ENCODE data around the gene LLGL2.
A peak's percentile ranks its signal among the peaks of the same experiment; 100 is the strongest.
"Not testable (repeated sequence)": the region's sequence is repeated elsewhere in the genome, so short reads cannot be mapped to it uniquely, and the experiment has no call there.

The LLGL2 gene

GRCh38 chr17:75518983-75519537 lies 6.4 kb upstream of the LLGL2 start:
- Histone ChIP-seq H3K9me3 (replicated peaks; ENCODE audit: low read length) (no peaks in the 10 kb centered on the region), H3K4me2 (ENCODE audit: low read length) (no peak overlapping the region), H3K4me1 (ENCODE audit: control insufficient read depth, insufficient read depth, low read length) (peaks cover 14% of the 10 kb centered on the region), H3K36me3 (ENCODE audit: insufficient read depth, low read length) (peaks cover 4% of the 10 kb centered on the region), H3K27me3 (ENCODE audit: control insufficient read depth, insufficient read depth, low read length) (no peaks in the 10 kb centered on the region), H3K9ac (ENCODE audit: low read depth, low read length) (no peak overlapping the region), H3K4me3 (ENCODE audit: low read length) (no peak overlapping the region)

- H3K9me3 ChIP-seq (replicated peaks; ENCODE audit: low read length); H3K36me3 ChIP-seq (ENCODE audit: insufficient read depth, low read length); H3K4me2 ChIP-seq (ENCODE audit: low read length); H3K27me3 ChIP-seq (ENCODE audit: control insufficient read depth, insufficient read depth, low read length); H3K4me3 ChIP-seq (ENCODE audit: low read length); H3K9ac ChIP-seq (ENCODE audit: low read depth, low read length): not testable (repeated sequence)
- peaks cover 12% of the 10 kb centered on the region for H3K4me1 ChIP-seq (ENCODE audit: control insufficient read depth, insufficient read depth, low read length)
These were observed 5.1 kb upstream of the LLGL2 start for GRCh38 chr17:75520413-75520812.

GRCh38 chr17:75521290-75521689 lies 4.2 kb upstream of the LLGL2 start:
- Histone ChIP-seq H3K9me3 (replicated peaks; ENCODE audit: low read length) (no peaks in the 10 kb centered on the region), H3K4me1 (ENCODE audit: control insufficient read depth, insufficient read depth, low read length) (peaks cover 17% of the 10 kb centered on the region), H3K27me3 (ENCODE audit: control insufficient read depth, insufficient read depth, low read length) (peaks cover 6% of the 10 kb centered on the region), H3K4me3 (ENCODE audit: low read length) (no peak overlapping the region), H3K9ac (ENCODE audit: low read depth, low read length) (no peak overlapping the region), H3K36me3 (ENCODE audit: insufficient read depth, low read length) (peaks cover 4% of the 10 kb centered on the region), H3K4me2 (ENCODE audit: low read length) (no peak overlapping the region)

- Histone ChIP-seq H3K4me1 (ENCODE audit: control insufficient read depth, insufficient read depth, low read length) (peaks cover 15% of the 10 kb centered on the region), H3K4me2 (ENCODE audit: low read length) (no peak overlapping the region), H3K9ac (ENCODE audit: low read depth, low read length) (no peak overlapping the region), H3K4me3 (ENCODE audit: low read length) (no peak overlapping the region), H3K36me3 (ENCODE audit: insufficient read depth, low read length) (peaks cover 4% of the 10 kb centered on the region), H3K9me3 (replicated peaks; ENCODE audit: low read length) (no peaks in the 10 kb centered on the region), H3K27me3 (ENCODE audit: control insufficient read depth, insufficient read depth, low read length) (peaks cover 13% of the 10 kb centered on the region)
These were observed 3.4 kb upstream of the LLGL2 start for GRCh38 chr17:75521951-75522727.

- Histone ChIP-seq H3K4me3 (ENCODE audit: low read length) (no peak overlapping the region), H3K4me2 (ENCODE audit: low read length) (no peak overlapping the region), H3K36me3 (ENCODE audit: insufficient read depth, low read length) (peaks cover 4% of the 10 kb centered on the region), H3K4me1 (ENCODE audit: control insufficient read depth, insufficient read depth, low read length) (peaks cover 10% of the 10 kb centered on the region), H3K27me3 (ENCODE audit: control insufficient read depth, insufficient read depth, low read length) (peaks cover 15% of the 10 kb centered on the region), H3K9ac (ENCODE audit: low read depth, low read length) (no peak overlapping the region), H3K9me3 (replicated peaks; ENCODE audit: low read length) (no peaks in the 10 kb centered on the region)
These were observed 1.9 kb upstream of the LLGL2 start for GRCh38 chr17:75523647-75524046.

- Histone ChIP-seq H3K4me2 (ENCODE audit: low read length) (peak overlapping the region; percentile 92), H3K9me3 (replicated peaks; ENCODE audit: low read length) (no peaks in the 10 kb centered on the region), H3K27me3 (ENCODE audit: control insufficient read depth, insufficient read depth, low read length) (peaks cover 15% of the 10 kb centered on the region), H3K9ac (ENCODE audit: low read depth, low read length) (no peak overlapping the region), H3K36me3 (ENCODE audit: insufficient read depth, low read length) (peaks cover 4% of the 10 kb centered on the region), H3K4me3 (ENCODE audit: low read length) (no peak overlapping the region), H3K4me1 (ENCODE audit: control insufficient read depth, insufficient read depth, low read length) (peaks cover 10% of the 10 kb centered on the region)
These were observed 1.1 kb upstream of the LLGL2 start for GRCh38 chr17:75524269-75524969.

GRCh38 chr17:75525806-75526554 lies 483 bp downstream of the LLGL2 start:
- peaks cover 4% of the 10 kb centered on the region for H3K36me3 ChIP-seq (ENCODE audit: insufficient read depth, low read length)
- no peak overlapping the region for H3K9ac ChIP-seq (ENCODE audit: low read depth, low read length)
- H3K4me1 ChIP-seq (ENCODE audit: control insufficient read depth, insufficient read depth, low read length): peaks cover 10% of the 10 kb centered on the region
- H3K27me3 ChIP-seq (ENCODE audit: control insufficient read depth, insufficient read depth, low read length): peaks cover 15% of the 10 kb centered on the region
- H3K4me2 ChIP-seq (ENCODE audit: low read length): peak overlapping the region; percentile 92
- H3K4me3 ChIP-seq (ENCODE audit: low read length): peak overlapping the region; percentile 67
- no peaks in the 10 kb centered on the region for H3K9me3 ChIP-seq (replicated peaks; ENCODE audit: low read length)

GRCh38 chr17:75526555-75527270 lies 1.2 kb downstream of the LLGL2 start:
- Histone ChIP-seq H3K36me3 (ENCODE audit: insufficient read depth, low read length) (peaks cover 4% of the 10 kb centered on the region), H3K4me2 (ENCODE audit: low read length) (no peak overlapping the region), H3K4me1 (ENCODE audit: control insufficient read depth, insufficient read depth, low read length) (peaks cover 14% of the 10 kb centered on the region), H3K27me3 (ENCODE audit: control insufficient read depth, insufficient read depth, low read length) (peaks cover 18% of the 10 kb centered on the region), H3K9ac (ENCODE audit: low read depth, low read length) (no peak overlapping the region), H3K9me3 (replicated peaks; ENCODE audit: low read length) (no peaks in the 10 kb centered on the region), H3K4me3 (ENCODE audit: low read length) (no peak overlapping the region)

- Histone ChIP-seq H3K9ac (ENCODE audit: low read depth, low read length) (no peak overlapping the region), H3K9me3 (replicated peaks; ENCODE audit: low read length) (no peaks in the 10 kb centered on the region), H3K4me3 (ENCODE audit: low read length) (no peak overlapping the region), H3K4me2 (ENCODE audit: low read length) (no peak overlapping the region), H3K4me1 (ENCODE audit: control insufficient read depth, insufficient read depth, low read length) (peaks cover 6% of the 10 kb centered on the region), H3K27me3 (ENCODE audit: control insufficient read depth, insufficient read depth, low read length) (peaks cover 27% of the 10 kb centered on the region), H3K36me3 (ENCODE audit: insufficient read depth, low read length) (no peaks in the 10 kb centered on the region)
These were observed 5.6 kb downstream of the LLGL2 start for GRCh38 chr17:75530837-75531720.

- no peak overlapping the region for H3K4me3 ChIP-seq (ENCODE audit: low read length)
- peaks cover 25% of the 10 kb centered on the region for H3K27me3 ChIP-seq (ENCODE audit: control insufficient read depth, insufficient read depth, low read length)
- no peak overlapping the region for H3K9ac ChIP-seq (ENCODE audit: low read depth, low read length)
- no peaks in the 10 kb centered on the region for H3K9me3 ChIP-seq (replicated peaks; ENCODE audit: low read length)
- H3K4me1 ChIP-seq (ENCODE audit: control insufficient read depth, insufficient read depth, low read length): peaks cover 4% of the 10 kb centered on the region
- no peaks in the 10 kb centered on the region for H3K36me3 ChIP-seq (ENCODE audit: insufficient read depth, low read length)
- no peak overlapping the region for H3K4me2 ChIP-seq (ENCODE audit: low read length)
These were observed 6.2 kb downstream of the LLGL2 start for GRCh38 chr17:75531721-75532072.

All from skeletal muscle satellite cell (primary cell).